ENCODE measurements around the gene ZNF695.
A peak's percentile ranks its signal among the peaks of the same experiment; 100 is the strongest.
"Not testable (repeated sequence)": the region's sequence is repeated elsewhere in the genome, so short reads cannot be mapped to it uniquely, and the experiment has no call there.

Gene ZNF695

DNA sequence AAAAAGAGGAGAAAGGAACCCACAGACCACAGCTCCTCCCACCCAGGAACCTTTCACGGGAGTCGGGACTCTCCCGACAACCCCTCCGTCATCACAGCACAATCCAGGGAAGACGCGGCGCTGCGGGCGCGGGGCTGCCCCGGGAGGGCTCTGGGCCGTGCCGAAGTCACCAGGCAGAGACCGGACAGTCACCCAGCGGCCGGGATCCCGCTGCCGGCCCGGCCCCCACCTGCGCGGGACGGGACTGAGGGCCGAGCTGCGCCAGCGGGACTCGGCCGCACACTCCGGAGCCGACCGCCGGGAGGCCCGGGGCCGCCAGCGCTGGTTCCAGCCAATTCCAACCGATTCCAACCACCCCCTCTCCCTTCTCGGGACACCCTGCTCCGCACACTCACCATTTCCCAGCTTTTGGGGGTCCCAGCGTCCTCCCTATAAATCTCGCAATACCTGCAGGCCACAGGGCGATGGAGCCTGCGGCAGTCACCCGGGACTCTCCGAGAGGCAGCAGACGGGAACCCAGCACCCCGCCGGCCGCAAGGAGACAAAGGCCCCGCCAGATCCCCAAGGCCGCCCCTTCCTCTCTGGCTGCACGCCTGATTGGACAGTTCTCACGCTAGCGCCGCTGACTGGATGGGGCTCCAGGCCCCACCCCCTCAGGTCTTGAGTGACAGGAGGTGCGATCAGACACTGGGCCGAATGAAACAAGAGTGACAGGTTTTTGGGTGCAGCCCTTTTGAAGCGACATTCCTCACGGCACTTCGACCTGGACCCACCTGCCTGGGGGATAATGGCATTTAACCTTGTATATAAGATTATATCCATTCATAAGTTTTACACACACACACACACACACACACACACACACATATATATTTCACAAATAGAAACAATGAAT, at the start of gene ZNF695:
Gene ZNF695, minus strand, starts transcription at position 547 of the 895 bp plus-strand sequence. Its CDS starts 149 bp downstream, at position 398.
- DNase-seq (ENCODE audit: extremely low spot score, insufficient read length, low read depth) = peak; percentile 35
- peak; percentile 57 for FAIRE-seq

DNA sequence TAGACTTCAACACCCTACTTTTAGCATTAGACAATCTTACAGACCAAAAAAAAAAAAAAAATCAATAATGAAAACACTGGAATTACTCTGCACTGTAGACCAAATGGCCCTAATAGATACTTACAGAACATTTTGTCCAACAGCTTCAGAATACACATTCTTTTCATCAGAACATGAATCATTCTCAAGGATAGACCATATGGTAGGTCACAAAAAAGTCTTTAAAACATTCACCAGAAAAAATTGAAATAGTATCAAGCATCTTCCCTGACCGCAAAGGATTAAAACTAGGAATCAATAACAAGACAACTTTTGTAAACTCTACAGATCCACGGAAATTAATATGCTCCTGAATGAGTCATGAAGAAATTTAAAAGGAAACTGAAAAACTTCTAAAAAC, 48.2 kb upstream of the ZNF695 start:
- no peak for FAIRE-seq
- DNase-seq (ENCODE audit: extremely low spot score, insufficient read length, low read depth) = no peak

DNA sequence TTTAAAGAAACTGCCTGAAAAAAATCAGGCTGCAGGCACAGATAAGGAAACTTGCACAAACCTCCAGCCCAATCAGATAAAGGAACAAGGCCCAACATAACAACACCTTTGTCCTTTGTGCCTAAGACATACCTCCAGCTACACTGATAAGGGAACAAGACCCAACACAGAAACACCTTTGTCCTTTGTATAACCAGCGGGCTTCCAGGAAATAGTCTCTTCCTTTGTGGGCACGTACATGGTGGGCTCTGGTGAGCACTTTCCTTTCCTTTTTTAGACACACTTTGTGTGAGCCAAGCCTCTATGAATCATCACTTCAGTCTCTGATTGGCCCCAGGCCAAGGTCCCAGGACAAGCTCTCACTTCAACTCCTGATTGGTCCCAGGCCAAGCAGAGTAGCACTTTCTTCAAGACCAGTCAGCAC, 47.1 kb upstream of the ZNF695 start:
- no peak for DNase-seq (ENCODE audit: extremely low spot score, insufficient read length, low read depth)
- no peak for FAIRE-seq

DNA sequence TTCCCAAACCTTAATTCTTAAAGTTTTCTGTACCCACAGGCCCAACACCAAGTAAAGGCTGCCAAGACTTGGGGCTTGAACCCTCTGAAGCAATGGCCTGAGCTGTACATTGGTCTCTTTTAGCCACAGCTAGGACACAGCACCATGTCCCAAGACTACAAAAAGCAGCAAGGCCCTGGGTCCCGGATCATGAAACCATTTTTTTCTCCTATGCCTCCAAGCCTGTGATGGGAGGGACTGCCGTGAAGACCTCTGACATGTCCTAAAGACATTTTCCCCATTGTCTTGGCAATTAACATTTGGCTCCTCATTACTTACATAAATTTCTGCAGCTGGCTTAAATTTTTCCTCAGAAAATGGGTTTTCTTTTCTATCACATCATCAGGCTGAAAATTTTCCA, 39.8 kb upstream of the ZNF695 start:
- DNase-seq (ENCODE audit: extremely low spot score, insufficient read length, low read depth) (no peak), FAIRE-seq (no peak)

DNA sequence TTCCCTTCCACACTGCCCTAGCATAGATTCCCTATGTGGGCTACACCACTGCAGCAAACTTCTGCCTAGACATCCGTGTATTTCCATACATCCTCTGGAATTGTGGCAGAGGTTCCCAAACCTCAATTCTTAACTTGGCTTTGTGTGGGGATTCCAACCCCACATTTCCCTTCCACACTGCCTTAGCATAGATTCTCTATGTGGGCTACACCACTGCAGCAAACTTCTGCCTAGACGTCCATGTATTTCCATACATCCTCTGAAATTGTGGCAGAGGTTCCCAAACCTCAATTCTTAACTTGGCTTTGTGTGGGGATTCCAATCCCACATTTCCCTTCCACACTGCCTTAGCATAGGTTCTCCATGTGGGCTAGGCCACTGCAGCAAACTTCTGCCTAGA, 39.4 kb upstream of the ZNF695 start:
- no peak for DNase-seq (ENCODE audit: extremely low spot score, insufficient read length, low read depth)
- FAIRE-seq = no peak

DNA sequence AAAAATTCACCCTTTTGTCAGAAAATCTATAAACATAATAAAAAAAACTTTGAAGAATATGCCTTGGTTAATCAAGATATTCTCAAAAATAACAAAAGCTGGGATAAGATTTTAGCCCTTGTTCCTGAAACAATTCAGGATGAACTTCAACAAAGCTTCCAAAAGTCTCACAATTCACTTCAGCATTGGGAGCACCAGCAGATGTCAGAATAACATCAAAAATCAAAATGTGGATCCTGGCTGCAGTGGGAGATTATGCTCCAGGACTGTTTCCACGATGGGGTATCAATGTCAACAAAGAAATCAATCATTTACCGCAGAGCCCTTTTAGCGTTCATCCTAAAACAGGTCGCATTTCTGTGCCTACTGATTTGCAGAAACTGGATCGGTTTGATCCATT, 35.5 kb upstream of the ZNF695 start:
- DNase-seq (ENCODE audit: extremely low spot score, insufficient read length, low read depth) (no peak), FAIRE-seq (no peak)

DNA sequence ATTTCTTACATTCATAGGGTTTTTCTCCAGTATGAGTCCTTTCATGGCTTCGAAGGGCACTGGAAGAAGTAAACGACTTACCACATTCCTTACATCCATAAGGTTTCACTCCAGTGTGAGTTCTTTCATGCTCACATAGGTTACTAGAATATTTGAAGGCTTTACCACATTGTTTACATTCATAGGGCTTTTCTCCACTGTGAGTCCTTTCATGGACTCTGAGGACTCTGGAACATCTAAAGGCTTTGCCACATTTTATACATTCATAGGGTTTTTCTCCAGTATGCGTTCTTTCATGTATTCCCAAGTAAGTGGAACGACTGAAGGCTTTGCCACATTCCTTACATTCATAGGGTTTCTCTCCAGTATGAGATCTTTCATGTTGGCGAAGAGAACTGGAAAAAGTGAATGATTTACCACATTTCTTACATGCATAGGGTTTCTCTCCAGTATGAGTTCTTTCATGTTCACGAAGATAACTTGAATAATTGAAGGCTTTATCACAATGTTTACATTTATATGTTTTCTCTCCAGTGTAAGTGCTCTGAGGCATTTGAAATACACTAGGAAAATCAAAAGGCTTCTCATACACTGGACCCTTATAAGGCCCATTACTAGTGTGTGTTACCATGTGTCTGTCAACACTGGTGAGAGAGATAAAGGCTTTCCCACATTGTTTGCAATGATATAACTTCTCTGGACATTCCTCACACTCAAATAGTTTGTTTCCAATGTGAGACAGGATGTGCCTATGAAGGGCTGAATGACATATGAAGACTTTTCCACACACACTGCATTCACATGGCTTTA, 29.9 kb upstream of the ZNF695 start:
- FAIRE-seq (no peak), DNase-seq (ENCODE audit: extremely low spot score, insufficient read length, low read depth) (no peak)

DNA sequence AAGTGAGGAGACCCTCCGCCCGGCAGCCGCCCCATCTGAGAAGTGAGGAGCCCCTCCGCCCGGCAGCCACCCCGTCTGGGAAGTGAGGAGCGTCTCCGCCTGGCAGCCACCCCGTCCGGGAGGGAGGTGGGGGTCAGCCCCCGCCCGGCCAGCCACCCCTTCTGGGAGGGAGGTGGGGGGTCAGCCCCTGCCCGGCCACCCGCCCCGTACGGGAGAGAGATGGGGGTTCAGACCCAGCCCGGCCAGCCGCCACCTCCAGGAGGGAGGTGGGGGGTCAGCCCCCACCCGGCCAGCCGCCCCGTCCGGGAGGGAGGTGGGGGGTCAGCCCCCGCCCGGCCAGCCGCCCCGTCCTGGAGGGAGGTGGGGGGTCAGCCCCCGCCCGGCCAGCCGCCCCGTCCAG, 24.4 kb upstream of the ZNF695 start:
- not testable (repeated sequence) for FAIRE-seq; DNase-seq (ENCODE audit: extremely low spot score, insufficient read length, low read depth)

DNA sequence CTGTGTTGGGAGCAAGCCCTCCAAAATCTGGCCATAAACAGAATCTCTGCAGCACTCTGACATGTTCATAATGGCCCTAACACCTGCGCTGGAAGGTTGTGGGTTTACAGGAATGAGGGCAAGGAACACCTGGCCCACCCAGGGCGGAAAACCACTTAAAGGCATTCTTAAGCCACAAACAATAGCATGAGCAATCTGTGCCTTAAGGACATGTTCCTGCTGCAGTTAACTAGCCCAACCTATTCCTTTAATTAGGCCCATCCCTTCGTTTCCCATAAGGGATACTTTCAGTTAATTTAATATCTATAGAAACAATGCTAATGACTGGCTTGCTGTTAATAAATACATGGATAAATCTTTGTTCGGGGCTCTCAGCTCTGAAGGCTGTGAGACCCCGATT, 16.8 kb upstream of the ZNF695 start:
- not testable (repeated sequence) for DNase-seq (ENCODE audit: extremely low spot score, insufficient read length, low read depth); FAIRE-seq

DNA sequence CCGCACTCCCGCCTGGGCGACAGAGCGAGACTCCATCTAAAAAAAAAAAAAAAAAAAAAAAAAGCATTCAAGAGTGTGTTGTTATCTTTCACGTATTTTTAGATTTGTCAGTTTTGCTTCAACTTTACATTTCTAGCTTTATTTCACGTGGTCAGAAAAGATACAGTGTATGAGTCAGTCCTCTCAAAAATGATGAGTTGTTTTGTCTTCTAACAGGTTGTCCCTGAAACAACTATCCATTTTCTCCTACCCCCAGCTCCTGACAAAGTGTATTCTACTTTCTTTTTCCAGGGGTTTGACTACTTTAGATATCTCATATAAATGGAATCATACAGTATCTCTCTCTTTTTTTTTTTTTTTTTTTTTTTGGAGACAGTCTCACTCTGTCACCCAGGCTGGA, 5.5 kb upstream of the ZNF695 start:
- FAIRE-seq = no peak
- DNase-seq (ENCODE audit: extremely low spot score, insufficient read length, low read depth) = no peak

DNA sequence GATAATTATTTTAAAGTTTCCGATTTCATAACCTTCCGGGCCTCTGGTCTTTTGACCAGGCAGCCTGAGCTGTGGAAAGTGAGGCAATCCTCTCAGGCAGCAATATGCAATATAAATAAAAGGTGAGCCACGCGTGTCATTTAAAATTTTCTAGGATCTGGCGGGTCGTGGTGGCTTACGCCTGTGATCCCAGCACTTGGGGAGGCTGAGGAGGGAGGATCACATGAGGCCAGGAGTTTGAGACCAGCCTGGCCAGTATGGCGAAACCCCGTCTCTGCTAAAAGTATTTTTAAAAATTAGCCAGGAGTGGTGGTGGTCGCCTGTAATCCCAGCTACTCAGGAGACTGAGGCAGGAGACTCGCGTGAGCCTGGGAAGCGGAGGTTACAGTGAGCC, 546 bp upstream of the ZNF695 start:
- DNase-seq (ENCODE audit: extremely low spot score, insufficient read length, low read depth) = no peak
- no peak for FAIRE-seq

DNA sequence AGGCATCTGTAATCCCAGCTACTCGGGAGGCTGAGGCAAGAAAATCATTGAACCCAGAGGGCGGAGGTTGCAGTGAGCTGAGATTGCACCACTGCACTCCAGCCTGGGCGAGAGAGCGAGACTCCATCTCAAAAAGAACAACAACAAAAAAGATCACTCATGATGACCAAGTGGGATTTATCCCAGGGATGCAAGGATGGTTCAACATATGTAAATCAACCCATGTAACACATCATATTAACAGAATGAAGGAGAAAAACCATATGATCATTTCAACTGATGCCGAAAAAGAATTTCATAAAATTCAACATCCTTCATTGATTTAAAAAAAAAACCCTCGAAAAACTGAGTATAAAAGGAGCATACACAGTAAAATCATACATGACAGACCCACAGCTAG, 3.8 kb downstream of the ZNF695 start:
- not testable (repeated sequence) for DNase-seq (ENCODE audit: extremely low spot score, insufficient read length, low read depth); FAIRE-seq

DNA sequence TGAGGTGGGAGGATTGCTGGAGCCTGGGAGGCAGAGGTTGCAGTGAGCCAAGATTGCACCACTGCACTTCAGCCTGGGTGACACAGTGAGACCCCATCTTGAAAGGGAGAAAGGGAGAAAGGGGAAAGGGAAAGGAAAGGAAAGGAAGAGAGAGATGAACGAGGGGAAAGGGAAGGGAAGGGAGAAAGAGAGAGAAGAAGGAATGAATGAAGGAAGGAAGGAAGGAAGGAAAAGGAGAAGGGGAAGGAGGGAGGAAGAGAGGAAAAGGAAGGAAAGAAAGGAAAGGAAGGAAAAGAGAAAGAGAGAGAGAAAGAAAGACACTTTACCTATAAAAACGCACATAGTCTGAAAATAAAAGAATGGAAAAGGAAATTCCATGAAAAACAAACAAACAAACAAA, 18.0 kb downstream of the ZNF695 start:
- no peak for DNase-seq (ENCODE audit: extremely low spot score, insufficient read length, low read depth)
- no peak for FAIRE-seq

DNA sequence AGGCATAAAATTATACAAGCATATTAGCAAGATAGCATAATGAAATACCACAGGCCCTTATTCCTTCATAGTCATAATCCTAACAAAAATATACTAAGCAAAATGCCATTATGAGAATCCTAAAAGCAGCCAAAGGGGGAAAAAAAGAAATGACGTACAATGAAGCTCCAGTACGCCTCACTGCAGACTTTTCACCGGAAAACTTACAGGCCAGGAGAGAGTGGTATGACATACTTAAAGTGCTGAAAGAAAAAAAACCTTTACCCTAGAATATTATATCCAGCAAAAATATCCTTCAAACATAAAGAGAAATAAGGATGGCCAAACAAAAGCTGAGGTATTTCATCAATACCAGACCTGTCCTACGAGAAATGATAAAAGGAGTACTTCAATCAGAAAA, 19.5 kb downstream of the ZNF695 start:
- DNase-seq (ENCODE audit: extremely low spot score, insufficient read length, low read depth) (no peak), FAIRE-seq (no peak)

DNA sequence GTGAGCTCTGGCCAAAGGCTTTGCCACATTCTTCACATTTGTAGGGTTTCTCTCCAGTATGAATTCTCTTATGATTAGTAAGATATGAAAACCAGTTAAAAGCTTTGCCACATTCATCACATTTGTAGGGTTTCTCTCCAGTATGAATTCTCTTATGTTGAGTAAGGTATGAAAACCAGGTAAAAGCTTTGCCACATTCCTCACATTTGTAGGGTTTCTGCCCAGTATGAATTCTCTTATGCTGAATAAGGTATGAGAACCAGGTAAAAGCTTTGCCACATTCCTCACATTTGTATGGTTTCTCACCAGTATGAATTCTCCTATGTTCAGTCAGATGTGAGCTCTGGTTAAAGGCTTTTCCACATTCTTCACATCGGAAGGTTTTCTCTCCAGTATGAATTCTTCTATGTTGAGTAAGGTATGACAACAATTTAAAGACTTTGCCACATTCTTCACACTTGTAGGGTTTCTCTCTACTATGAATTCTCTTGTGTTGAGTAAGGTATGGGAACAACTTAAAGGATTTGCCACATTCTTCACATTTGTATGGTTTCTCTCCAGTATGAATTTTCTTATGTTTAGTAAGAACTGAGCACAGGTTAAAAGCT, 20.7 kb downstream of the ZNF695 start:
- DNase-seq (ENCODE audit: extremely low spot score, insufficient read length, low read depth) (no peak), FAIRE-seq (no peak)

DNA sequence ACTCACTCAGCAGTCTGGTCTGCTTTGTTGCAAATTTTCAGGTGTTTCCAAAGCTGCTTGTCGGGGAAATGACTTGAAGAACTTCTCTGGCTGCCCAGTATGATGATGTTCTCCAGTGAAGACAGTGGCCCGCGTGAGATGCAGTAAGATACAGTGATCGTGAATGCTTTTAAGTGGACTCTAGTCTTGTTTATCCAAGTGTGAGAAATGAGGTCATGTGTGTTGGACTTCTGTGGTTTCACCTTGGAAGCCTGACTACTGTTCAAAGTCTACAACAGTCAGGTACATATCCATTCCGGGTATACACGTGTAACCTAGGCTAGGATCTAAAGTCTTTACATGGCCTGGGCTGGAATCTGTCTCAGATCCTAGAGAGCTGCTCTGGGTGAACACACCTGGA, 29.1 kb downstream of the ZNF695 start:
- DNase-seq (ENCODE audit: extremely low spot score, insufficient read length, low read depth) (no peak), FAIRE-seq (no peak)

DNA sequence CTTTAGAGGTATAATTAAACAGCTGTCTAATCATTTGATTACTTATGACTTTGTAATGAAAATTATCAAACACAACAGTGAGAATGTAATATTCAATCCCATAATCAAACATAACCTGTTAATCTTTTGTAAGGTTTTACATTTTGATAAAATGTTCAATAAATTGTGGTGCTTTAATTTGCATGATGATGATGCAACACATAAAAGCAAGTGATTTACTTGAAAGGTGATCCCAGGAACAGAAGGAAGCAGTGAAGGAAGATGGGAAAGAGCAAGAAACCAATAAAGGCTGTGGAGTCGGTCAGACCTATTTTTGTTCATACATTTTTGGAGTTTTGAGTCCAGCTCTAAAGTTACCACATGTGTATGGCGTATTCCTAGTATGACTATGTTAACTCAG, 29.6 kb downstream of the ZNF695 start:
- DNase-seq (ENCODE audit: extremely low spot score, insufficient read length, low read depth) = no peak
- no peak for FAIRE-seq

DNA sequence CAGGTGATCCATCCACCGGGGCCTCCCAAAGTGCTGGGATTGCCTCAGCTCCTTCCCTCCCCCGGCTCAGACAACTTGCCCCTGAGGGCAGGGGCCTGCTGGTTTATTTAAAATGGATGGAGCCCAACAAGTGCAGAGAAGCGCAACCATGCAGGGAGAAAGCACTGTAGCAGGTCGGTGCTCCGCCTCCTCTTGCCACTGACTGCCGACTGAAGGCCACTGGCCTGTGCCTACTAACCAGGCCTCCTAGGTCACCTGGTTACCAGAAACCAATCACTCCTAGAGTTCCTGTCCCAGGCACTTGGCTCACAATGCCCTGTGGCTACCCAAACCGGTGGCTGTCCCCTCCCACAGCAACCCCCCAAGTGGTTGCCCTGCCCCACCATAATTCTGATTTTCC, 35.9 kb downstream of the ZNF695 start:
- FAIRE-seq (no peak), DNase-seq (ENCODE audit: extremely low spot score, insufficient read length, low read depth) (no peak)

DNA sequence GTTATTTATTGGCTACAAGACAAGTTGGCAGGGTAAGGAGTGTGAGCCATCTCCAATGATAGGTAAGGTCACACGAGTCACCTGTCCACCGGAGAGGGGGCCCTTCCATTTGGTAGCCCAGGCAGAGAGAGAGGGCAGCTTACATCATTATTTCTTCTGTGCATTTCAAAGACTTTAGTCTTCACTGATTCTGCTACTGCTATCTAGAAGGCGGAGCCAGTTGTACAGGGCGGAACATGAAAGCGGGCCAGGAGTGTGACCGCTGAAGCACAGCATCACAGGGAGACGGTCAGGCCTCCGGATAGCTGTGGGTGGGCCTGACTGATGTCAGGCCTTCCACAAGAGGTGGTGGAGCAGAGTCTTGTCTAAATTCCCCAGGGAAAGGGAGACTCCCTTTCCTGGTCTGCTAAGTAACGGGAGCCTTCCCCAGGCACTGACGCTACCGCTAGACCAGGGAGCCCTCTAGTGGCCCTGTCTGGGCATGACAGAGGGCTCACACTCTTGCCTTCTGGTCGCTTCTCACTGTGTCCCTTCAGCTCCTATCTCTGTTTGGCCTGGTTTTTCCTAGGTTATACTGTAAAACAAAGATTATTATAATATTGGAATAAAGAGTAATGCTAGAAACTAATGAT, 36.7 kb downstream of the ZNF695 start:
- FAIRE-seq (peak; percentile 78), DNase-seq (ENCODE audit: extremely low spot score, insufficient read length, low read depth) (no peak)

DNA sequence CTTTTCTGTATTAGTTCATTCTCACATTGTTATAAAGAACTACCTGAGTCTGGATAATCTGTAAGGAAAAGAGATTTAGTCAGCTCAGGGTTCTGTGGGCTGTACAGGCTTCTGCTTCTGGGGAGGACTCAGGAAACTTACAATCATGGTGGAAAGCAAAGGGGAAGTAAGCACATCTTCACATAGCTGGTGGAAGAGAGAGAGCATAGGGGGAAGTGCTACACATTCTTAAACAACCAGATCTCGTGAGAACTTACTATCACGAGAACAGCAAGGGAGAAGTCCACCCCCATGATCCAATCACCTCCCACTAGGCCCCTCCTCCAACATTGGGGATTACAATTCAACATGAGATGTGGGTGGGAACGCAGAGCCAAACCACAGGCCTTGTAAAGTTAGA, 38.2 kb downstream of the ZNF695 start:
- no peak for FAIRE-seq

More for the DNA sequence above, 38.2 kb downstream of the ZNF695 start:
- DNase-seq (ENCODE audit: extremely low spot score, insufficient read length, low read depth) = no peak

All from GM18507 (cell line).